ENCODE data around the gene SUPT20HL1.

SUPT20HL1 gene

DNA sequence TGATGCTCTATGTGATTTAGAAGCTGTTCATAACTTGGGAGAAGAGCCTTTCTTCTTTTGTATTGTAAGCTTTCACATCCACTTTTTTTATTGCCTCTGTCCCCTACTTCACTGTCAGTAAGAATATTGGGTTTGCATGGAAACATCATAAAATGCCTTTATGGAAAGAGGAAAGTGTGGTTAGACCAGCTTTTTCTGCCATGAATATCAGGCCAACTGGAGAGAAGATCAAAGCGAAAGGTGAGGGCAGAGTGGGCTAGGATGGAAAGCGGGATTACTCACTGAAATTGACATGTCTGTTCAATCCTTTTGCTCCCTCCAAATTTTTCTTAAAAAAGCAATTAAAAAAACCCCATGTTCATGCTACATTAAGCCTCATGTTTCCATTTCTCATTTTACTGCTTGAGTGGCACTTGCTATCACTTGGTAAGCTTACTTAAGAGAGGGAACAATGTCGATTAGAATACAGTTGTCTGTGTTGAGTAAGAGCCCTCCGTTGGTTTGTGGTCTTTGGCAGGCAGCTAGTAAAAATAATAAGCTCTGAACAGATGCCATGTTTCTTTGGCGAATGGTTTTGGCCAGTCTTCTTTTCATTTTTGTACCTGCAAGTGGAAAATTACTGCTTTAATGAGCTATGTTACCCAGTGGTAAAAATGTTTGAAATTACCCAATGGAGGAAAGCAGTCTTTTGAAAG, 35.9 kb downstream of the SUPT20HL1 start:
- DNase-seq (ENCODE audit: low read depth in 2 of 2): no peak

DNA sequence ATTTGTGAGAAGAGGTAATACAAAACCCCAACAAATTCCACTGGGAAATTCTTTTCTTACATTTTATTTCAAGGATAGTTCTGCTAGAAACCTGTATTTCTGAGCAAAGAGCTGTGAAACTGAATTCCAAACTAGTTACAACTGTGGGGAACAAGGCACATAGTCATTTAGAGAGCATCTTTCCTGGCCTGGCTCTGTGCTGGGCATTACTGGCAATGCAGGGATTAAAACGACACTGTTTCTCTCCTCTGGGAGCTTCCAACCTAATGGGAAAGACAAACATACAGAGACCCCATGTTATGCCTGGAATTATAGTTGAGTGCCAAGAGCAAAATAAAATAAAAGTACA, 36.5 kb downstream of the SUPT20HL1 start:
- DNase-seq (ENCODE audit: low read depth in 2 of 2): no peak

DNA sequence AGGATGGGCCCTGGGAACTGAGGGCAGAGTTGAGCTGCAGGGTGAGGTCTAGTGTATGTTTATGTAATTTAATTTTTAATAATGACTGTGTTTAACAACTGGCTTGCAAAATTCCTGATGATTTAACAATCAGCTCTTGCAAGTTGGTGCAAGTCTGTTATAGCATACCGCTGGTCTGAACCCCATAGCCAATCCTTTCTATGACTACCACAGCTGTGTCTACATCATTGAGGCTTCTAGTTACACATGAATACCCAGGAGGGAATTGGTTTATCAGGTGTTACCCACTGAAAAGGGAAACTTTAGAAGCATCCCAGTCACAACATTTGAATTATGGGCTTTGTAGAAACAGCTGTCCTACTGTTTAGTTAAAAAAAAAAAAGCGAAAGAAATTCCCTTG, 38.3 kb downstream of the SUPT20HL1 start:
- no peak for DNase-seq (ENCODE audit: low read depth in 2 of 2)

DNA sequence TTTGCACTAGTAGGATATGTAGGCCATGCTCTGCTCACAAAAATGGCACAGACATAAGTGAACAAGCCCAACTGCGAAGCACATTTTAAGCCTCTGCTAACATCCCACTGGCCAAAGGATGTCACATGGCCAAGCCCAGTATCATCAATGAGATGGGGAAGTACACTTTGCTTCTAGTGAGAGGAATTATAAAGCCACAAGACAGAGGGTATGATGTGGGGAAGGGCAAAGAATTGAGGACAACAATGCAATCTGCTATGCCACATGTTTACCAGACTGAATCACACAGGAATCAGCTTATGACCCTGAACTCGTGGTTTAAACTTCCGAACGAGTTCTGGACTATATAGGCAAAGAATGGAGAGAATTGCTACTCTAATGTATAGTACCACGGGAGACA, 39.1 kb downstream of the SUPT20HL1 start:
- no peak for DNase-seq (ENCODE audit: low read depth in 2 of 2)

DNA sequence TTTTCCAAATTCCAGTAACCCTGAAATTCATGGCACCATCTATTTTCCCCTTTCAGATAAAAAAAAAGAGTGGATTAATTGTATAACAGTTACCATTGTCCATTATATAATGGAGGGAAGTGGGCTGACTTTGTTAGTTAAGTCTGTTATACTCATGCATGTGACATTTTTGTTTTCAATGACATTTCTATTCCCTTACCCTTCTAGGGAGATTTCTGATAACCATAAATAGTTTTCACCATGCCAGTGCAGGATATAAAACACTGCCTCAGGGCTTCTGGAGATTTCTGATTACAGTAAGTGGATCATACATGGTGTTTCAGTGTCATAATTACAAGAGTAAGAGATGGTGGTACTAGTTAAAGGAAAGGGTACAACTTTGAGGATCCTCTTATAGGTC, 45.5 kb downstream of the SUPT20HL1 start:
- DNase-seq (ENCODE audit: low read depth in 2 of 2): no peak

All from stimulated activated CD4-positive, alpha-beta T cell treated with anti-CD3 and anti-CD28 coated beads, Interleukin-12 subunit alpha, Interleukin-12 subunit beta, amount 100 ng/mL, for 24 hours (primary cell).